HG02610 (cell line): ENCODE measurements around the gene FLRT3.

Experiments used
- ATAC-seq: cut with Tn5 transposase; IDR thresholded peaks from one replicate; pipeline ENCODE4 v1.9.1; 2021; ENCODE audit warnings: mild to moderate bottlenecking, moderate library complexity; ENCODE audit not compliant: unreplicated experiment

Gene FLRT3

DNA sequence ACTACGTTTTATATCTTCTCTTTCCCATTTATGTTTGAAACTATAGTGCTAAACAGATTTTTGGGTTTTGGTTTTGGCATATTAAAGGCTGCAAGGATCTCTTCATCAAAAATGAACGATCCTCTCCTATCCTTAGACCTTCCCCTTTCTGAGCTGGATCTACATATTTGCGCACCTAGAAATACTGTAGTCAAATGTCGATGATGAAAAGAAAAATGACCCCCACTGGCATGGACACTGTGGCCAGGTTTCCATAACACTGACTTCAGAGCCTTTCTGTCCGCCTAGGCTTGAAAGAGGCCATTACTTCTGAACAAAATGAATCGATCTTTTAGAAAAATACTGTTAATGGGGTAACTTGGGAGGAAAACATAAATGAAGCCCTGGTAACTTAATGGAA lies 5.8 kb downstream of the FLRT3 start:
- ATAC-seq = no peak

DNA sequence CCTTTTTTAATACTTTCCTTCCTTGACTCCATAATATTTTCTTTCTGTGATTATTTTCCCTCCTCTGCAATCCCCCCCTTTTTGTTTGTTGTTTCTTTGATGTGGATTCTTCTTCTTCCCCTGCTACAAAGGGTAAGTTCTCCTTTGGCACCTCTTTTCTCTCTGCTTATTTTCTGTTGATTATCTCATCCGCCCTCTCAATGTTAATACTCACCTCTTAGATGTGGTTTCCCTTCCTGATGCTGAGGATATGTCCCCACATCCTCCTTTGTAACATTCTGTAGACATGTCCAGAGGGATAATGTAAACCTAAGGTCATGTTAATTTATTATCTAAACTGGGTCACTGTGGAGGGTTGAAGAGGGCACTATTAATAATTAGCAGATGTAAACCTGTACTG lies 17.7 kb downstream of the FLRT3 start:
- ATAC-seq = no peak

GRCh38 chr20:14313341-14314020 lies 23.9 kb downstream of the FLRT3 start:
- no peak for ATAC-seq

DNA sequence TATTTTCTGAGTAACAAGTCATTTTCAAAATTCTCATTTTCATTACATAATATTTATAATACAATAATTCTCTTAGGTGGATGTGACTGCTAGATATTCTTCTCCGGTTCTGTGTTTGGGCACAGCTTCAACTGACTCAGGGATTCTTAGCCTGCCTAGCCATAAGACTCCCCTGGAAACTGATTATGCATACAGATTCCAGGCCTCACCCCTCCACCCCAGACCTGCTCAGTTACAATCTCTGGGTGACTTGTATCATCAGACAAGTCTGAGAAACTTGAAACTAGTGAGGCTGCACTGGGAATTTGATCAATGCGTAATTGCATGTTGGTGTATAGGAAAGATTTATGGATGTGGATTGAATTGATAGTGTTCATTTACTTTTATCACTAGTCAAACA lies 25.4 kb downstream of the FLRT3 start:
- no peak for ATAC-seq

- ATAC-seq = no peak
These were observed 26.3 kb downstream of the FLRT3 start for GRCh38 chr20:14310977-14311627.

DNA sequence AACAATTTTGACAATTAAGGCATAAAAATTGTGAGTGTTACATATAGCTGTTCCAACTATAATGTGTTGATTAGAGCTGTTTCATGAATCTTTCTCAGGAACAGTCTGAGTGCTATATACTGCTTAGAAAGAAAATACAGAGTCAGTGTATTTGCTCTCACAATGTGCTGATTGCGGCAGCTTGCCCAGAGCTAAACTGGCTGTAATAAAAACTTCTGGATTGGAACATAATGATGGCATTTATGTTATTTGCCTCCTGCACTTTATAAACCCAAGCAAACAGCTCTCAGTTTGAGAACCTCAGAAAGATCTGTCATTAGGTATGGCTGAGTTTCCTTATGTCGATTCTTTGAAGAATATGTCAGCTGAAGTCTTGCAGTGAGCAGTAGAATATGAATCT lies 29.5 kb downstream of the FLRT3 start:
- ATAC-seq = no peak

- ATAC-seq = no peak
These were observed 32.9 kb downstream of the FLRT3 start for GRCh38 chr20:14304472-14304871.

- no peak for ATAC-seq
These were observed 33.8 kb downstream of the FLRT3 start for GRCh38 chr20:14303651-14304050.

DNA sequence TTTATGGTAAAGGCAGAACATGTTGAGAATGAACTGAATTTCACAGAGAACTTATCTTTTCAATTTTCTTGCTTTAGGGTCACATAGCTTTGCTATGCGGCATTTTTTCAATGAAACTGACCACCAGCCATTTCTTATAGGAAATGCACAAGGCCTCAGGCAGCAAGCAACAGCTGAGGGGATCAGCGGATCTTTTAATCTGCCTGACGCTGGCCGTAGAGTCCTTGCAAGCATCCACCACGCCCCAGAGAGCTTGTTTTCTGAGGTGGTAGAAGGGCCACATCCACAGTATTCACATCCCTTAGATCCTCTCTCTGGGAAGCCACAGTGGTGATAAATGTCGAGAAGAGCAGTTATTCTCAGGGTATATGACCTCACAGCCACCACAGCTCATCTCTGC lies 34.3 kb downstream of the FLRT3 start:
- ATAC-seq = no peak

DNA sequence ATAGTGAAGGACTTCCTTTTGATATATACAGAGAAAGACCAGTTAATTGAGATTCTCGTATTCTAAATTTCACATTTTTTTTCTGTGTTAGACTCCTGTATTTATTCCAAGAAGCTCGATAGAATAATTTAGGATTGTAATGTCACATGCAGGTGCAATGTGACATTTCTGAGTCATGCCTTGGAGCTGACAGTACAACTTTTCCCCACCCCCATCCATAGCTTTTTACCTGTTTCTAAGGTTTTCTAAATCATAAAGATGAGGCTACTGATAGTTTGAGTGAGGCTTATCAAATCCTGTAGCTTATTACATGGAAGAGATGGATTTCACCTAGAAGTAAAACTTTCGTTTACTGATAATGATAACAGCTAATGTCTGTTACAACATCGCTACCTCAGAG lies 37.6 kb downstream of the FLRT3 start:
- ATAC-seq = no peak

DNA sequence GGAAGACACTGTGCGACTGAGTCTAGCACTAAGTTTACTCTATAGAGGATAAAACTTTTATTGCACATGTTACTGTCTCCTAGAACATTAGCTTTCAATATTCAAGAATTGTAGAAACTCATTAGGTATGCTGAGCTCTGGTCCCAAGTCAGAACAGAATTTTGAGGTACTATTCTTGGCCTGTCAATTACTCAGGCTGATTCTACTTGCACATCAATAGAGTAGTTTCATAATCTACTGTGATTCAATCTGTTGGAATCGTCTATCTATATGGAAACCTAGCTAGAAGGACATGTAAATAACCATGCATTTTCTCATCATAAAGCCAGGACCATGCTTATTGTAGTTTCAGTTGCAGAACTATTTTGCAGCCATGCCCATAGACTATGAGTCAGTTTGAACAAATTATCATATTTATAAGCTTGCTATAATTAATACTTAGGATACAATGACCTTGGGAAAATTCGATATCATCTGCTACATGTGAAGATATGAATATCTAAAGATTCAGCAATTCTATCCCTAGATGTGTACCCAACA lies 41.6 kb downstream of the FLRT3 start:
- no peak for ATAC-seq

DNA sequence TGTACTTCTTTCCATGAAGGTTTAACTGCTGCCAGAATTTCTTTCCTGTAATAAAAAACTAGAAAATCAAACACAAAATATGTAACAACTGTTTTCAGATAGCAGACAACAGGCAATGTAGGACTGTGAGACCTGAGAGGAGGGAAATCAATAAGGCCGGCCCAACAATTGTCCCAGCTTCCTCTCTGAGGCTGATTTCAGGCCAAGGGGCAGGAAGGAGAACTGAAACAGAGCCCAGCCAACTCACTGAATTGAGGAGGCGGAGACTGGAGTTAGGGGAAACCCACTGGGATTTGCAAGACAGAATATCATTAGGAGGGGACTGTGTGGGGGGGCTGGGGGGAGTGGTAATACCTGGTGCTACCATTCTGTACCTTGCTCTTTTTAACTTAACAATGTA lies 42.2 kb downstream of the FLRT3 start:
- ATAC-seq = no peak

- no peak for ATAC-seq
These were observed 45.9 kb downstream of the FLRT3 start for GRCh38 chr20:14291502-14291901.

DNA sequence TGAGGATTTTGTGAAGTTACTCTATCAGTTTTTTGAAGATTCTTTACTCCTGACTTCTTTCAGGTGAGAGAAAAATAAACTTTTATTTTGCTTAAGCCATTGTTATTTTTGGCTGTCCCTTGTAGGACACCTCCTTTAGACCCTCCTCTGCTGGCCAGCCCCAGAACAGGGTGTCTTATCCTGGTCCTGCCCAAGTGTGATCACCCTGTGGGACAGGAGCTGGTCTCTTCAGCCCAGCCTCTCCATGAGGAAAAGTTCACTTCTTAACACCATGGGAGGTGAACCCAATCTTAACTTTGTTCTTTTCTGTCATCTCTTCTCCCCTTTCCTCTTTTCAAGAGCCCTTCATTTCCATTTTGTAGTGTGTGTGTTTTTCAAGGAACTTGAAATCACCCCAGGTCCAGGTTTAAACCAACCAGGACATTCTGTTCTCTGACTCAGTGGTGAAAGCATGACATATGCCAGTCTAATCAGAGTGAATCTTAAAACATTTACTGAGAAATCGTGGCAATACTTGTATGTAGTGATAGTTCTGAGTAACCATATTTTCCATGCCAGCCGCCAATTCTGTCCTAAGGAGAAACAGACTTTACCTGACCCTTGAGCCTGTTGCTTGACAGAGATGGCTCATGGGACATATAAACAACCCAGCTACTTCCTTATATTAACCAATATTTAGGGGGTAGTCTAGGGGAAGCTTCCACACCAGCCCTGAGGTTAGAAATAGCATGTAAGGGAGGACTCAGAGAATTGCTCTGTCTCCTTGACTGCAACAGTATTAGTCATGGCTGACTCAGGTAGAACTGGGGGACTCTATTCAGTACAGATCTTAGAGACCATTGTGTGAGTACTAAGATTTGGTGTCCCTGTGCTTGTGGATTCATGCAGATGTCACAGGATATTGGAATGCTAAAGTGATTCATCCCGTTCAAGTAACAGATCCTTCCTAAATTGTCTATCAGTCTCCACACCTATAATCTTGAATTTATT lies 48.8 kb downstream of the FLRT3 start:
- ATAC-seq = no peak

- ATAC-seq = no peak
These were observed 53.0 kb downstream of the FLRT3 start for GRCh38 chr20:14284443-14284842.

GRCh38 chr20:14282140-14282539 lies 55.3 kb downstream of the FLRT3 start:
- ATAC-seq = no peak
